Stimulated activated CD8-positive, alpha-beta memory T cell treated with anti-CD3 and anti-CD28 coated beads, Interleukin-15, amount 100 ng/mL, for 48 hours (primary cell): ENCODE results near the gene HADHA.

Source experiments
- DNase-seq, 2 donors: peaks; one replicate each; pipeline ENCODE4 v3.0.0-alpha.2; 2020; ENCODE audit warnings: low read depth in 2 of 2

Gene HADHA

DNA sequence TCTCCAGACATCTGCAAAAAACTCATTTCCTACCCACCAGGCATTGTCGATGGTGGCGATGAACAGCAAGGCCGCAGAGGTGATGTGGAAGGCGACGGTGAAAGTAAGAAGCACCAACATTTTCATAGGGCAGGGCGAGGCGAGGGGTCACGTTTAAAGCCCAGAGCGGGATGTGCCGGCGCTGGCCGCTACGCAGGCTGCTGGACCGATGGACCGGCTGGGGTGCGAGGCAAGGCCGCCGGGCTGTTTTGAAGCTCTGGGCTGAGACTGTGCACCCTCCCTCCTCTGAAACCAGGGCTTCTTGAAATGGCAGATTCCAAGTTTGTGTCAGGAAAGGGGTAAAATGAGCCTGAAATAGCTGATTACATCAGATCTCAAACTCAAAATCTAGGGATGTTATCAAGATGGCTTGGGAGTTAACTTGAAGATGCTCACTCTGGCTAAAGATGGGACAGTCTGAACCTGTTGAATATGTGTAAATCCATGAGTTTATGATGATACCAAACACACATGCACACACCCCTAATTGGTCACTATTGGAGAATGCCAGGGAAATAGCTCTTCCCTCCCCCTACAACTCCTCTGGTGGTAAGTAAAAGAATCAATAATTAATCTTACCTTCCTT is 103.2 kb downstream of the HADHA start:
- no peak for DNase-seq
